ENCODE results near the gene MAMSTR. TPM values are rescaled to one million over a fixed set of nuclear protein-coding genes. Genes with fewer than 3 reads are reported as not detected.
"Not testable (repeated sequence)": the region's sequence is repeated elsewhere in the genome, so short reads cannot be mapped to it uniquely, and the experiment has no call there.

MAMSTR gene
- total RNA-seq, 2 experiments from 2014 or later: 1.0 to 1.1 TPM

GRCh38 chr19:48681127-48681470, 38.4 kb downstream of the MAMSTR start:
- Mint-ChIP-seq H3K4me1 (peaks cover 7% of the 10 kb centered on the region), H3K27ac (no peak overlapping the region), H3K36me3 (no peaks in the 10 kb centered on the region), H3K9me3 (ENCODE audit: low read depth) (no peaks in the 10 kb centered on the region), H3K4me3 (no peak overlapping the region), H3K27me3 (no peaks in the 10 kb centered on the region)
- CTCF ChIA-PET: interaction anchor here (0.7 kb wide), 1 partner anchor 55 kb away, joined by 3 read pairs; no protein-coding TSS in a partner anchor
- ATAC-seq (no peak), DNase-seq (no peak)

GRCh38 chr19:48680436-48681126, 38.9 kb downstream of the MAMSTR start:
- Mint-ChIP-seq H3K4me1 (peaks cover 7% of the 10 kb centered on the region), H3K4me3 (no peak overlapping the region), H3K36me3 (no peaks in the 10 kb centered on the region), H3K9me3 (ENCODE audit: low read depth) (no peaks in the 10 kb centered on the region), H3K27ac (no peak overlapping the region), H3K27me3 (no peaks in the 10 kb centered on the region)
- DNase-seq: no peak
- ATAC-seq: no peak
- CTCF ChIA-PET: no interaction called here

- H3K36me3 Mint-ChIP-seq; H3K27ac Mint-ChIP-seq; H3K27me3 Mint-ChIP-seq; ATAC-seq; DNase-seq; H3K9me3 Mint-ChIP-seq (ENCODE audit: low read depth); H3K4me3 Mint-ChIP-seq; CTCF ChIA-PET: not testable (repeated sequence)
- peaks cover 12% of the 10 kb centered on the region for H3K4me1 Mint-ChIP-seq
These were observed 39.5 kb downstream of the MAMSTR start for GRCh38 chr19:48680006-48680405.

- ATAC-seq (no peak), DNase-seq (no peak)
- CTCF ChIA-PET: no interaction called here
- Mint-ChIP-seq H3K9me3 (ENCODE audit: low read depth) (no peaks in the 10 kb centered on the region), H3K27ac (no peak overlapping the region), H3K4me1 (peaks cover 13% of the 10 kb centered on the region), H3K27me3 (peaks cover 3% of the 10 kb centered on the region), H3K4me3 (no peak overlapping the region), H3K36me3 (no peaks in the 10 kb centered on the region)
These were observed 41.3 kb downstream of the MAMSTR start for GRCh38 chr19:48678201-48678600.

GRCh38 chr19:48676887-48677286, 42.6 kb downstream of the MAMSTR start:
- ATAC-seq: no peak
- CTCF ChIA-PET: interaction anchor here (0.7 to 2.9 kb wide), 2 partner anchors 31 to 62 kb away, joined by 3 to 20 read pairs; partner anchors contain the start of gene CA11
- Mint-ChIP-seq H3K27me3 (peaks cover 3% of the 10 kb centered on the region), H3K4me1 (peaks cover 13% of the 10 kb centered on the region), H3K9me3 (ENCODE audit: low read depth) (no peaks in the 10 kb centered on the region), H3K36me3 (no peaks in the 10 kb centered on the region), H3K4me3 (no peak overlapping the region), H3K27ac (no peak overlapping the region)
- no peak for DNase-seq

GRCh38 chr19:48676487-48676886, 43.0 kb downstream of the MAMSTR start:
- CTCF ChIA-PET: interaction anchor here (0.7 to 2.9 kb wide), 4 partner anchors 20 to 63 kb away, joined by 3 to 20 read pairs (median 4); partner anchors contain the start of genes CA11 and FUT2
- Mint-ChIP-seq H3K27ac (no peak overlapping the region), H3K9me3 (ENCODE audit: low read depth) (no peaks in the 10 kb centered on the region), H3K36me3 (no peaks in the 10 kb centered on the region), H3K4me1 (peaks cover 13% of the 10 kb centered on the region), H3K4me3 (no peak overlapping the region), H3K27me3 (peaks cover 3% of the 10 kb centered on the region)
- ATAC-seq: no peak
- DNase-seq: no peak

- H3K27ac Mint-ChIP-seq: no peak overlapping the region
- H3K9me3 Mint-ChIP-seq (ENCODE audit: low read depth): no peaks in the 10 kb centered on the region
- H3K27me3 Mint-ChIP-seq: peaks cover 3% of the 10 kb centered on the region
- H3K36me3 Mint-ChIP-seq: no peaks in the 10 kb centered on the region
- no peak overlapping the region for H3K4me3 Mint-ChIP-seq
- H3K4me1 Mint-ChIP-seq: peaks cover 6% of the 10 kb centered on the region
- CTCF ChIA-PET: interaction anchor here (0.6 to 2.9 kb wide), 20 partner anchors 9 to 169 kb away, joined by 3 to 20 read pairs (median 4); partner anchors contain the start of genes CA11 and FUT2
- ATAC-seq (peak; percentile 85), DNase-seq (peak; percentile 83)
These were observed 44.4 kb downstream of the MAMSTR start for GRCh38 chr19:48674921-48675824.

GRCh38 chr19:48674216-48674809, 45.2 kb downstream of the MAMSTR start:
- CTCF ChIA-PET: interaction anchor here (0.7 to 2.9 kb wide), 12 partner anchors 9 to 168 kb away, joined by 3 to 20 read pairs (median 4); partner anchors contain the start of genes CA11 and FUT2
- ATAC-seq: no peak
- H3K4me3 Mint-ChIP-seq: no peak overlapping the region

GRCh38 chr19:48673436-48674100, 46.0 kb downstream of the MAMSTR start:
- Mint-ChIP-seq H3K27ac (no peak overlapping the region), H3K4me1 (peaks cover 6% of the 10 kb centered on the region), H3K36me3 (peaks cover 2% of the 10 kb centered on the region), H3K9me3 (ENCODE audit: low read depth) (peaks cover 10% of the 10 kb centered on the region), H3K27me3 (peaks cover 3% of the 10 kb centered on the region), H3K4me3 (no peak overlapping the region)
- DNase-seq (no peak), ATAC-seq (no peak)
- CTCF ChIA-PET: interaction anchor here (0.8 to 1.7 kb wide), 3 partner anchors 13 to 28 kb away, joined by 3 to 5 read pairs (median 4); no protein-coding TSS in a partner anchor

More at GRCh38 chr19:48674216-48674809, 45.2 kb downstream of the MAMSTR start:
- Mint-ChIP-seq H3K36me3 (peaks cover 2% of the 10 kb centered on the region), H3K27me3 (peaks cover 3% of the 10 kb centered on the region), H3K27ac (no peak overlapping the region), H3K4me1 (peaks cover 6% of the 10 kb centered on the region), H3K9me3 (ENCODE audit: low read depth) (peaks cover 7% of the 10 kb centered on the region)
- no peak for DNase-seq

GRCh38 chr19:48672994-48673393, 46.5 kb downstream of the MAMSTR start, which contains the start of gene NTN5:
NTN5 (minus strand) TSS chr19:48673017; CDS start chr19:48670986, 2,031 bp downstream.
- H3K27me3 Mint-ChIP-seq: peaks cover 3% of the 10 kb centered on the region
- CTCF ChIA-PET: interaction anchor here (0.8 kb wide), 1 partner anchor 29 kb away, joined by 3 read pairs; no protein-coding TSS in a partner anchor
- DNase-seq (no peak), ATAC-seq (no peak)
- no peak within 1 kb of the TSS for H3K4me3 Mint-ChIP-seq
- H3K27ac Mint-ChIP-seq: no peak within 1 kb of the TSS
- peaks cover 10% of the 10 kb centered on the region for H3K9me3 Mint-ChIP-seq (ENCODE audit: low read depth)
- H3K4me1 Mint-ChIP-seq: peaks cover 6% of the 10 kb centered on the region
- H3K36me3 Mint-ChIP-seq: peaks cover 2% of the 10 kb centered on the region

GRCh38 chr19:48671446-48671995, 48.0 kb downstream of the MAMSTR start:
- peaks cover 2% of the 10 kb centered on the region for H3K36me3 Mint-ChIP-seq
- H3K9me3 Mint-ChIP-seq (ENCODE audit: low read depth): peaks cover 10% of the 10 kb centered on the region
- no peak overlapping the region for H3K4me3 Mint-ChIP-seq
- ATAC-seq: no peak
- DNase-seq: no peak
- CTCF ChIA-PET: interaction anchor here (1.2 kb wide), 1 partner anchor 26 kb away, joined by 3 read pairs; the partner anchor contains the start of gene CA11
- H3K4me1 Mint-ChIP-seq: peaks cover 6% of the 10 kb centered on the region
- H3K27me3 Mint-ChIP-seq: peaks cover 3% of the 10 kb centered on the region
- no peak overlapping the region for H3K27ac Mint-ChIP-seq

- ATAC-seq: no peak
- Mint-ChIP-seq H3K36me3 (peaks cover 2% of the 10 kb centered on the region), H3K9me3 (ENCODE audit: low read depth) (peaks cover 10% of the 10 kb centered on the region), H3K27ac (no peak overlapping the region), H3K27me3 (peaks cover 3% of the 10 kb centered on the region), H3K4me3 (no peak overlapping the region), H3K4me1 (peaks cover 6% of the 10 kb centered on the region)
- CTCF ChIA-PET: interaction anchor here (1.2 kb wide), 1 partner anchor 25 kb away, joined by 3 read pairs; the partner anchor contains the start of gene CA11
- no peak for DNase-seq
These were observed 48.7 kb downstream of the MAMSTR start for GRCh38 chr19:48670699-48671445.

All from activated CD8-positive, alpha-beta memory T cell treated with anti-CD3 and anti-CD28 coated beads, Interleukin-2, amount 10 ng/mL, durations not matched to agents 7 days and 5 days (primary cell).